Progenitor cell of endocrine pancreas (in vitro differentiated cells): Measurements from ENCODE around the gene ACVR1C. TPM values are rescaled to one million over a fixed set of nuclear protein-coding genes. Genes with fewer than 3 reads are reported as not detected.

ENCODE experiments used
- DNase-seq: peaks from one replicate; pipeline ENCODE4 v3.0.0; 2021; ENCODE audit warnings: low spot score; ENCODE audit not compliant: unreplicated experiment
- H3K27ac Mint-ChIP-seq: 2 replicates; pipeline ENCODE4 v1.8.0; 2021; ENCODE audit warnings: mild to moderate bottlenecking, moderate library complexity, mixed read lengths
- H3K27me3 Mint-ChIP-seq: 2 replicates; pipeline ENCODE4 v1.8.0; 2021; ENCODE audit warnings: mixed read lengths
- H3K36me3 Mint-ChIP-seq: 2 replicates; pipeline ENCODE4 v1.8.0; 2022; ENCODE audit warnings: mixed read lengths; ENCODE audit not compliant: insufficient read depth
- H3K4me1 Mint-ChIP-seq: 2 replicates; pipeline ENCODE4 v1.8.0; 2021; ENCODE audit warnings: low read depth, mixed read lengths
- H3K4me3 Mint-ChIP-seq: 2 replicates; pipeline ENCODE4 v1.8.0; 2021; ENCODE audit warnings: low read depth, mild to moderate bottlenecking, moderate library complexity, mixed read lengths
- H3K9me3 Mint-ChIP-seq: 2 replicates; pipeline ENCODE4 v1.8.0; 2021; ENCODE audit warnings: low read depth, mixed read lengths
- CTCF ChIP-seq: fragments of 200-600 bp; sonication (generic); IDR thresholded peaks from one replicate; pipeline ENCODE4 v1.5.0; 2021; ENCODE audit warnings: antibody characterized with exemption, mild to moderate bottlenecking; ENCODE audit not compliant: unreplicated experiment
- total RNA-seq: library from RNA; stranded (reverse); gene quantifications from 2 replicates; pipeline ENCODE4 v1.2.1, GENCODE V29; 2021

Gene ACVR1C
- total RNA-seq, 1 donor from 2014 or later = 2.4 TPM

- H3K27me3 Mint-ChIP-seq = no peaks in the 10 kb centered on the region
- no peaks in the 10 kb centered on the region for H3K36me3 Mint-ChIP-seq
- no peak for DNase-seq
- H3K4me3 Mint-ChIP-seq = no peak overlapping the region
- no peaks in the 10 kb centered on the region for H3K4me1 Mint-ChIP-seq
- no peak overlapping the region for H3K27ac Mint-ChIP-seq
- H3K9me3 Mint-ChIP-seq = peaks cover 14% of the 10 kb centered on the region
- no peak for TF ChIP-seq CTCF
Measured at GRCh38 chr2:157565550-157565949, 63.1 kb downstream of the ACVR1C start.

DNA sequence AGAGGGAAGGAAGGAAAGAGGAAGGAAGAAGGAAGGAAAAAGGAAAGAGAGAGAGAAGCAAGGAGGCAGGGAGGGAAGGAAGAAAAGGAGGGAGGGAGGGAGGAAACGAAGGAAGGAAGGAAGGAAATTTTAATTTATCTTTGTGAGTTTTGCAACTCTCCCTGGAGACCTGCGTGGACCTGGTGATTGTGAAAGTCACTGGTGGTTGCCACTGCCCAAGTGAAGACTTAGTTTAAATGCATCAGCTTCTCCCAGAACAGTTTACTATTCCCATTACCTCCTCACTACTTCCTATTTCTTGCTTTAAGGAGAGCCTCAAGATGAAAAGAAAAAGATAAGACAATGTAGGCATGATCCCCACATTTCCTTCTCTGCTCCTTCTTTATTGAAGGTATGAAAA is 68.8 kb downstream of the ACVR1C start:
- Mint-ChIP-seq H3K9me3 (peaks cover 14% of the 10 kb centered on the region), H3K27me3 (no peaks in the 10 kb centered on the region), H3K27ac (no peak overlapping the region), H3K4me3 (no peak overlapping the region), H3K4me1 (no peaks in the 10 kb centered on the region), H3K36me3 (no peaks in the 10 kb centered on the region)
- no peak for DNase-seq
- TF ChIP-seq CTCF = no peak

DNA sequence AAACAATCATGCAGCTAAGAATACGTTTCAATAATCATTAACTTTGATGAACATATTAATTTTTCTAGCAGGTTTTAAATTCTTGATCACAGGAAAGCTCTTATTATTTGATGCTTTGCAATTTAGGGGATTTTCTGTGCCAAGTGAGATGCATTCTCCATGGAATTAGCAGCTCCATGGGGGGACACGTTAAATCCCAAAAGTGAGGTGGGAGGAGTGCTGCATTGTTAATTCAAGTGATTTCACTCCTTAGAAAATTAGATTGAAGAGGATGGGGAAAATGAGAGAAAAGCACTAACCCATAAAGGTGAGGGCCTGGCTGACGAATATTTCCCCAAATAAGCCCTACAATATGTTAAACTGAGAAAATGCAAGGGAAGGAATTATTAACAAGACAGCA is 69.2 kb downstream of the ACVR1C start:
- Mint-ChIP-seq H3K4me3 (no peak overlapping the region), H3K9me3 (peaks cover 14% of the 10 kb centered on the region), H3K36me3 (no peaks in the 10 kb centered on the region), H3K27me3 (no peaks in the 10 kb centered on the region), H3K4me1 (no peaks in the 10 kb centered on the region), H3K27ac (no peak overlapping the region)
- no peak for TF ChIP-seq CTCF
- DNase-seq = no peak

GRCh38 chr2:157559061-157559460 is 69.6 kb downstream of the ACVR1C start:
- H3K27ac Mint-ChIP-seq = no peak overlapping the region

GRCh38 chr2:157557770-157558169 is 70.9 kb downstream of the ACVR1C start:
- H3K9me3 Mint-ChIP-seq = no peaks in the 10 kb centered on the region
- no peaks in the 10 kb centered on the region for H3K27me3 Mint-ChIP-seq
- no peak overlapping the region for H3K4me3 Mint-ChIP-seq
- DNase-seq = no peak
- TF ChIP-seq CTCF = no peak
- H3K27ac Mint-ChIP-seq = no peak overlapping the region
- no peaks in the 10 kb centered on the region for H3K36me3 Mint-ChIP-seq
- H3K4me1 Mint-ChIP-seq = no peaks in the 10 kb centered on the region

More at GRCh38 chr2:157559061-157559460, 69.6 kb downstream of the ACVR1C start:
- Mint-ChIP-seq H3K9me3 (peaks cover 12% of the 10 kb centered on the region), H3K4me1 (no peaks in the 10 kb centered on the region), H3K27me3 (no peaks in the 10 kb centered on the region), H3K36me3 (no peaks in the 10 kb centered on the region), H3K4me3 (no peak overlapping the region)
- DNase-seq = no peak
- no peak for TF ChIP-seq CTCF

DNA sequence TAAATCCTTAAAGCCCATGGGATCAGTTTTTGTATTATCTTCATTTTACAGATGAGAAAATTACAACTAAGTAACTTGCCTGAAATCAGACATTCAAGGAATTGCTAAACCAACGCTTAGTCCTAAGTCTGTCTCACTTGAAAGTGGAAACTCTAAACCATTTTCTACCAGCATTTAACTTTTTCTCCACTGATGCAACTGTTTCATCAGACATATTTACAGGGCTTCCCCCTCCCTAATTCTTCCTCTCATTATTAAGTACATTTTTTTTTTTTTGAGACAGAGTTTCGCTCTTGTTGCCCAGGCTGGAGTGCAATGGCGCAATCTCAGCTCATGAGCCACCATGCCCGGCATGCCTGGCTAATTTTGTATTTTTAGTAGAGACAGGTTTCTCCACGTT is 88.6 kb downstream of the ACVR1C start:
- Mint-ChIP-seq H3K36me3 (no peaks in the 10 kb centered on the region), H3K27ac (no peak overlapping the region), H3K4me3 (no peak overlapping the region), H3K4me1 (no peaks in the 10 kb centered on the region), H3K27me3 (no peaks in the 10 kb centered on the region), H3K9me3 (no peaks in the 10 kb centered on the region)
- DNase-seq = no peak
- TF ChIP-seq CTCF = no peak
